ENCODE data around the gene ECSCR. TPM values are rescaled to one million over a fixed set of nuclear protein-coding genes. Genes with fewer than 3 reads are reported as not detected.

The ECSCR gene
- polyA plus RNA-seq, 1 donor from 2014 or later, result not detected

DNA sequence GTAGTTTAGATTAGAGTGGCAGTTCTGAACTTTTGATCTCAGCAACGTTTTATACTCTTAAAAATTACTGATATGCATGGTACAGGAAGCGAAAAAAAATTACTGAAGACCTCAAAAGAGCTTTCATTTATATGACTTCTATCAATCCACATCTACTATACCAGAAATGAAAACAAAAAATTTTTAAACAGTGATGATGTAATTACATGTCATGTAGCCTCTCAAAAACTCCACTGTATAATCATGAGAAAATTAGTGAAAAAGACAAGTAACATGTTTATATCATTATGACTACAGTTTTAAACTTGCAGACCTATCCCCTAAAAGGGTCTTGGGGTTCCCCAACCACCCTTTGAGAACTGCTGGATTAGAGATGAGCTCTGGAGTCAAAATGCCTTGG is 32.5 kb downstream of the ECSCR start:
- no peaks in the 10 kb centered on the region for H3K79me2 ChIP-seq (replicated peaks; ENCODE audit: insufficient read depth, low read length)
- no peaks in the 10 kb centered on the region for H3K9me3 ChIP-seq (ENCODE audit: low read length)
- H2AFZ ChIP-seq (ENCODE audit: low read depth, low read length), result no peak overlapping the region
- no peak overlapping the region for H3K4me3 ChIP-seq (ENCODE audit: low read length)
- H3K9me2 ChIP-seq (ENCODE audit: insufficient read depth, low read length), result no peaks in the 10 kb centered on the region
- H3K27me3 ChIP-seq (ENCODE audit: insufficient read depth, low read depth, low read length), result no peaks in the 10 kb centered on the region
- no peaks in the 10 kb centered on the region for H4K20me1 ChIP-seq (ENCODE audit: insufficient read depth)
- no peak overlapping the region for H3K4me2 ChIP-seq (ENCODE audit: low read length)
- TF ChIP-seq POLR2AphosphoS5 (IDR thresholded peaks at IDR 0.05), result no peak
- no peak for TF ChIP-seq SMC3 (conservative IDR thresholded peaks at IDR 0.05; ENCODE audit: poor library complexity)
- no peak for TF ChIP-seq EZH2 (IDR thresholded peaks at IDR 0.05; ENCODE audit: borderline replicate concordance, insufficient read depth, low read length, poor library complexity, severe bottlenecking)
- no peak for TF ChIP-seq TAF1 (IDR thresholded peaks at IDR 0.05; ENCODE audit: low read depth)
- TF ChIP-seq REST (IDR thresholded peaks at IDR 0.05; ENCODE audit: borderline replicate concordance), result no peak
- TF ChIP-seq CTCF (IDR thresholded peaks at IDR 0.05; ENCODE audit: poor library complexity, severe bottlenecking), result no peak
- TF ChIP-seq MXI1 (conservative IDR thresholded peaks at IDR 0.05; ENCODE audit: poor library complexity, severe bottlenecking), result no peak
- TF ChIP-seq EP300 (conservative IDR thresholded peaks at IDR 0.05; ENCODE audit: poor library complexity, severe bottlenecking), result no peak
- no peak for TF ChIP-seq RAD21 (conservative IDR thresholded peaks at IDR 0.05)
- no peak overlapping the region for H3K9ac ChIP-seq (ENCODE audit: low read length)
- H3F3A ChIP-seq (ENCODE audit: insufficient read depth, low read length, poor library complexity, severe bottlenecking), result no peaks in the 10 kb centered on the region
- H3K27ac ChIP-seq (ENCODE audit: low read length), result no peak overlapping the region
- H3K36me3 ChIP-seq (ENCODE audit: insufficient read depth, low read length), result peaks cover 4% of the 10 kb centered on the region

GRCh38 chr5:139426203-139426885 is 36.2 kb downstream of the ECSCR start:
- Histone ChIP-seq H3K9me3 (ENCODE audit: low read length) (no peaks in the 10 kb centered on the region), H3K27me3 (ENCODE audit: insufficient read depth, low read depth, low read length) (no peaks in the 10 kb centered on the region), H3K27ac (ENCODE audit: low read length) (no peak overlapping the region), H2AFZ (ENCODE audit: low read depth, low read length) (no peak overlapping the region), H3K4me3 (ENCODE audit: low read length) (no peak overlapping the region), H3K9ac (ENCODE audit: low read length) (no peak overlapping the region), H3K36me3 (ENCODE audit: insufficient read depth, low read length) (no peaks in the 10 kb centered on the region), H3K4me2 (ENCODE audit: low read length) (no peak overlapping the region), H4K20me1 (ENCODE audit: insufficient read depth) (no peaks in the 10 kb centered on the region), H3F3A (ENCODE audit: insufficient read depth, low read length, poor library complexity, severe bottlenecking) (no peaks in the 10 kb centered on the region), H3K9me2 (ENCODE audit: insufficient read depth, low read length) (no peaks in the 10 kb centered on the region), H3K79me2 (replicated peaks; ENCODE audit: insufficient read depth, low read length) (no peaks in the 10 kb centered on the region)
- no peak for TF ChIP-seq SMC3 (conservative IDR thresholded peaks at IDR 0.05; ENCODE audit: poor library complexity)

All from neural cell (in vitro differentiated cells).